Subcutaneous adipose tissue (tissue), 4 donors: ENCODE measurements around the gene CAMTA1. TPM values are rescaled to one million over a fixed set of nuclear protein-coding genes. Genes with fewer than 3 reads are reported as not detected.

ENCODE experiments used
- total RNA-seq, 4 donors: library from RNA; depleted of rRNA; stranded (reverse); fragments of >200 nt; gene quantifications; one replicate each; pipeline ENCODE4 v1.1.0, GENCODE V29; 2016
- TF ChIP-seq, protein P1 (sequence below): fragments of 450-650 bp; IDR thresholded peaks from one replicate; pipeline ENCODE4 v1.5.1; 2016; ENCODE audit warnings: low read depth, mild to moderate bottlenecking, control low read depth, antibody characterized with exemption, moderate library complexity

Gene CAMTA1
- total RNA-seq, 4 donors from 2014 or later = 58.6 to 82.5 (median 78.0) TPM

DNA sequence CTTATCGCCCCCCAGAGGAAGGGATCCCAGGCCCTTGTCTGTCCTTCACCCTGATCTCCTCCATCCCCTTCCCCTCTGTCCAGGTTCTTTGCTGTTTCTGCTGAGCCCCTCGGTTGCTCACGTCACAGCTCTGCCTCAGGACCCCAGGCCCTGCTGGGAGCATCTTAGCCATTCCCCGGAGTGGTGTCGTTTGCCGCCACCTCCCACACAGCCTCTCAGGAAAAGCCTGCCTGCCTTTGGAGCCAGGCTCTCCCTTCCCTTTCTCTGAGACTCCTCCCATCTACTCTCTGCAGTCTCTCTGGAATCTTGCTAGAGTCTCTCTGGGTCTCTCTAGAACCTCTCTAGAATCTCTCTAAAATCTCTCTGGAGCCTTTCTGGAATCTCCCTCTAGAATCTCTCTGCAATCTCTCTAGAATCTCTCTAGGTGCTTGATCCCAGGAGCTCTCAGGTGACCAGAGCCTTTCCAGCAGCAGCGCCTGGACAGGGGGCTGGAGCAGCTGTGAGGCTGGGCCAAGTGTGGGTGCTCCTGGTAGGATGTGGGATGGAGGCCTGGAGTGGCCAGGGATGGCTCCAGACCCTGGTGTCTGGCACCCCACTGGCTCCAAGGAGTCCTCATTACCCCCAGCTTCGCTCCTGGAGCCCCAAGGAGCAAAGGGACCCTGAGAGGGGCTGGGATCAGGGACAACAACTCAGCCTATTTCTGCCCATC lies 702.7 kb downstream of the CAMTA1 start:
- TF ChIP-seq, protein P1, sequence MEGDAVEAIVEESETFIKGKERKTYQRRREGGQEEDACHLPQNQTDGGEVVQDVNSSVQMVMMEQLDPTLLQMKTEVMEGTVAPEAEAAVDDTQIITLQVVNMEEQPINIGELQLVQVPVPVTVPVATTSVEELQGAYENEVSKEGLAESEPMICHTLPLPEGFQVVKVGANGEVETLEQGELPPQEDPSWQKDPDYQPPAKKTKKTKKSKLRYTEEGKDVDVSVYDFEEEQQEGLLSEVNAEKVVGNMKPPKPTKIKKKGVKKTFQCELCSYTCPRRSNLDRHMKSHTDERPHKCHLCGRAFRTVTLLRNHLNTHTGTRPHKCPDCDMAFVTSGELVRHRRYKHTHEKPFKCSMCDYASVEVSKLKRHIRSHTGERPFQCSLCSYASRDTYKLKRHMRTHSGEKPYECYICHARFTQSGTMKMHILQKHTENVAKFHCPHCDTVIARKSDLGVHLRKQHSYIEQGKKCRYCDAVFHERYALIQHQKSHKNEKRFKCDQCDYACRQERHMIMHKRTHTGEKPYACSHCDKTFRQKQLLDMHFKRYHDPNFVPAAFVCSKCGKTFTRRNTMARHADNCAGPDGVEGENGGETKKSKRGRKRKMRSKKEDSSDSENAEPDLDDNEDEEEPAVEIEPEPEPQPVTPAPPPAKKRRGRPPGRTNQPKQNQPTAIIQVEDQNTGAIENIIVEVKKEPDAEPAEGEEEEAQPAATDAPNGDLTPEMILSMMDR = no peak

GRCh38 chr1:7488475-7488842 lies 703.2 kb downstream of the CAMTA1 start:
- TF ChIP-seq, protein P1 = no peak

GRCh38 chr1:7489586-7489985 lies 704.3 kb downstream of the CAMTA1 start:
- TF ChIP-seq, protein P1 = no peak

DNA sequence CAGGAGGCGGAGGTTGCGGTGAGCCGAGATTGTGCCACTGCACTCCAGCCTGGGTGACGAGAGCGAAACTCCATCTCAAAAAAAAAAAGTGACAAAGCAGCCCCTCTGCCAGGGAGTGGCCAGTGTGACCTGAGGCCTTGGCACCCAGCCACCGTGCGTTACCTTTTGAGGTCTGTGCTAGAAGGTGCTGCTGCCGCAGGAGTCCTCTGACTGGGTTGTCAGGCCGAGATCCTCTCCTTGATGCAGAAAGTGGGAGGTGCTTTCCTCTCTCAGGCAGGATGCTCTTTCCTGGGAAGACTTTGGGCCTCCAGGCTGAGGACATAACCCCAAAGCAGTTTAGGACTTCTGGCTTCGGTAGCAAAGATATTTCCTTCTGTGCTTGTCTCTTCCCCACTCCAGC lies 705.3 kb downstream of the CAMTA1 start:
- TF ChIP-seq, protein P1 = no peak

- TF ChIP-seq, protein P1 = no peak
Measured at GRCh38 chr1:7491109-7491817, 706.0 kb downstream of the CAMTA1 start.

GRCh38 chr1:7491818-7492173 lies 706.5 kb downstream of the CAMTA1 start:
- TF ChIP-seq, protein P1 = no peak

DNA sequence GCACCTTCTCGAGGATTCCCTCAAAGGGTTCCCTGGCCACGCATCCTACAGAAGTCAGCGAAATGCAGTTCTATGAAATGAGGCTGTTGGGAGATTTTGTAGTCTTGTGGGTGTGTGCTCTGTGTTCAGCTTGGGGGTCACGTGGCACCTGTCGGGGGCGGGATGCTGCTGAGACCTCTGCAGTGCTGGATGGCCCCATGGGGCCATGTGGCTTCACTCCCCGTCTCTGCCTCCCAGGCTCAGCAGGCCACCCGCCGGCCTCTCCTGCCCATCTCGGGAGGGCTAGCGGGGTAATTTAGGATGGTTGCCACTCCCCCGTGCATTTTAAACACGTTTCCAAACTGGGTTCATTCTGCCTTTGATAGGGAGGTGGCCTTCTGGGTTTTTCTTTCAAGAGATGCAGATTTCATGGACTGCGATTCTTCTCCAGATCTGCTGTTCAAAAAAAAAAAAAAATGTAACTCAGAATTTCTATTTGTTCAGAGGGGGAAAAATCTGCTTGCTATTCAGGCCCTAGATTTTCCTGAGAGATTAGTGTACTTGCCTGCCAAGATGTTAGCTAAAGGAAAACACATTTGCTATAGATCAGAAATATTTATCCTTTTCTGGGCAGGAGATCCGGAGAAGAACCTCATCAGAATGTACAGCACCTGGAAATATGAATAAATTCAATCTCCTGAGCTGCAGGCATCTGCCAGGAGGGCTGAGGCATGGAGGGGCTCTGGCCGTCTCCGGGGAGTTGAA lies 708.6 kb downstream of the CAMTA1 start:
- TF ChIP-seq, protein P1 = no peak
